ENCODE results near the gene LHX3. TPM values are rescaled to one million over a fixed set of nuclear protein-coding genes. Genes with fewer than 3 reads are reported as not detected.
"Not testable (repeated sequence)": the region's sequence is repeated elsewhere in the genome, so short reads cannot be mapped to it uniquely, and the experiment has no call there.

Gene LHX3
- total RNA-seq, 1 donor from 2014 or later, result not detected

DNA sequence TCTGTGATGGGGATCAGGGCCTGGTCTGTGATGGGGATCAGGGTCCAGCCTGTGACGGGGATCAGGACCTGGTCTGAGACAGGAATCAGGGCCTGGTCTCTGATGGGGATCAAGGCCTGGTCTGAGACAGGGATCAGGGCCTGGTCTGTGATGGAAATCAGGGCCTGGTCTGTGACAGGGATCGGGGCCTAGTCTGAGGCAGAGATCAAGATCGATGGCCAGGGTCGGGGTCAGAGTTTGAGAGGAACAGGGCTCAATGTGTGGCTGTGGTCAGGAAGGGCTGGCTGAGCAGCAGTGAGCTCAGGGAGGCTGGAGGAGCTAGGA lies 52.4 kb downstream of the LHX3 start:
- no peak overlapping the region for H3K27ac ChIP-seq (replicated peaks)
- no peak for DNase-seq
- intact Hi-C loops (cut with micrococcal nuclease), result no loop called here
- H3K4me3 ChIP-seq, result no peak overlapping the region
- TF ChIP-seq, protein P1, sequence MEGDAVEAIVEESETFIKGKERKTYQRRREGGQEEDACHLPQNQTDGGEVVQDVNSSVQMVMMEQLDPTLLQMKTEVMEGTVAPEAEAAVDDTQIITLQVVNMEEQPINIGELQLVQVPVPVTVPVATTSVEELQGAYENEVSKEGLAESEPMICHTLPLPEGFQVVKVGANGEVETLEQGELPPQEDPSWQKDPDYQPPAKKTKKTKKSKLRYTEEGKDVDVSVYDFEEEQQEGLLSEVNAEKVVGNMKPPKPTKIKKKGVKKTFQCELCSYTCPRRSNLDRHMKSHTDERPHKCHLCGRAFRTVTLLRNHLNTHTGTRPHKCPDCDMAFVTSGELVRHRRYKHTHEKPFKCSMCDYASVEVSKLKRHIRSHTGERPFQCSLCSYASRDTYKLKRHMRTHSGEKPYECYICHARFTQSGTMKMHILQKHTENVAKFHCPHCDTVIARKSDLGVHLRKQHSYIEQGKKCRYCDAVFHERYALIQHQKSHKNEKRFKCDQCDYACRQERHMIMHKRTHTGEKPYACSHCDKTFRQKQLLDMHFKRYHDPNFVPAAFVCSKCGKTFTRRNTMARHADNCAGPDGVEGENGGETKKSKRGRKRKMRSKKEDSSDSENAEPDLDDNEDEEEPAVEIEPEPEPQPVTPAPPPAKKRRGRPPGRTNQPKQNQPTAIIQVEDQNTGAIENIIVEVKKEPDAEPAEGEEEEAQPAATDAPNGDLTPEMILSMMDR (IDR thresholded peaks at IDR 0.05; ENCODE audit: borderline replicate concordance), result no peak
- H3K36me3 ChIP-seq, result no peaks in the 10 kb centered on the region
- no peaks in the 10 kb centered on the region for H3K9me3 ChIP-seq (replicated peaks)
- H3K4me1 ChIP-seq, result no peaks in the 10 kb centered on the region
- H3K27me3 ChIP-seq (ENCODE audit: low read depth), result peaks cover 56% of the 10 kb centered on the region

DNA sequence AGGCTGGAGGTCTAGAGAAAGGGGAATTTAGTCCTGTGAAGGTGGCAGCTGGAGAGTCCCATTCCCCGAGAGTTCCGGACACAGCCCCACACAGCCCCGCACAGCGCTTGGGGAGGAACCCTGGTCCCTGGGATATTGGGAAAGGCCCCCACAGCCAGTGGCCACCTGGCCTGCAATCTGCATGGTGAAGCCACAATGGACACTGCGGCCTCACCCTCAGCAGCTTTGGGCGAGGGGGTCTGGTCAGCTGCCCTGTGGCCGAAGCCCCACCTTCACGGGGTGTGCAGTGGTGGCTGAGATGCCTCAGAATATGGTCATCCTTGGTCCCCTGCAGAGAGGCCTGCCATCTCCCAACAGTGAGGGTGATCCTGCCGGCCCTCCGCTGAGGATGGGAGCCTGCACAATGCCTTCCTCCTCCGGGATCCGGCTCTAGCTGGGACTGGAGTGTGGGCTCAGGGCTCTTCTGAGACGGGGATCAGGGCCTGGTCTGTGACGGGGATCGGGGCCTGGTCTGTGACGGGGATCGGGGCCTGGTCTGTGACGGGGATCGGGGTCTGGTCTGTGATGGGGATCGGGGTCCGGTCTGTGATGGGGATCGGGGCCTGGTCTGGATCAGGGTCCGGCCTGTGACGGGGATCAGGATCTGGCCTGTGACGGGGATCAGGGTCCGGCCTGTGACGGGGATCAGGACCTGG lies 52.9 kb downstream of the LHX3 start:
- DNase-seq, result no peak
- Histone ChIP-seq H3K36me3 (no peaks in the 10 kb centered on the region), H3K27ac (replicated peaks) (no peak overlapping the region), H3K4me1 (no peaks in the 10 kb centered on the region), H3K27me3 (ENCODE audit: low read depth) (peaks cover 56% of the 10 kb centered on the region), H3K4me3 (no peak overlapping the region), H3K9me3 (replicated peaks) (no peaks in the 10 kb centered on the region)
- TF ChIP-seq, protein P1 (IDR thresholded peaks at IDR 0.05; ENCODE audit: borderline replicate concordance), result no peak
- intact Hi-C loops (cut with micrococcal nuclease), result no loop called here

DNA sequence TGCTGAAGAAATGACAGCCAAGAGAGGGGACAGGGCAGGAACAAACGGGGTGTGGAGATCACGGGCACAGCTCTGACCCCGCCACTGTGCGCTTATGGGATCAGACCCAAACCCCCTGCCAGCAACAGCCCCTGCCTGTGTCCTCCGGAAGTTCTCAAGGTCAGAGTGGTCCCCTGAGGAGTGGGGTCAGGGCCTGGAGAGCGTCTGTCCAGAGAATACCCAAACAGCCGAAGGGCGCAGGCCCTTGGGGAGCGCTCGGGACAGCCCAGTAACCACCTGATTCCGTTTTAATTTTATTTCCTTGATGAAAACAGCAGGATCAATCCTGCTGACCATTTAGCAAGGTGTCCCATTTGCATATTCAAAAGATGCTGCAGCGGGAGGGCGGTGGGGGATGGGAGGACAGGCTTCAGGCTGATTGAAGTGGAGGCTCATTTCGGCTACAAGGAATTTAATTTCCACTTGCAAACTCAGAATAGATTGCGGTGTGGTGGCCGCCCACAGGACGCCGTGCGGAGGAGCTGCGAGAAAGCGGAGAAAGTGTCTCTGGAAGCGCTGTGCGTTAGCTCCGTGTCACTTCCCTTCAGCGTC lies 53.6 kb downstream of the LHX3 start:
- no peak overlapping the region for H3K4me3 ChIP-seq
- H3K27ac ChIP-seq (replicated peaks), result no peak overlapping the region
- no peaks in the 10 kb centered on the region for H3K9me3 ChIP-seq (replicated peaks)
- intact Hi-C loops (cut with micrococcal nuclease), result no loop called here
- H3K4me1 ChIP-seq, result no peaks in the 10 kb centered on the region
- no peak for DNase-seq
- peaks cover 56% of the 10 kb centered on the region for H3K27me3 ChIP-seq (ENCODE audit: low read depth)
- TF ChIP-seq, protein P1 (IDR thresholded peaks at IDR 0.05; ENCODE audit: borderline replicate concordance), result no peak
- no peaks in the 10 kb centered on the region for H3K36me3 ChIP-seq

DNA sequence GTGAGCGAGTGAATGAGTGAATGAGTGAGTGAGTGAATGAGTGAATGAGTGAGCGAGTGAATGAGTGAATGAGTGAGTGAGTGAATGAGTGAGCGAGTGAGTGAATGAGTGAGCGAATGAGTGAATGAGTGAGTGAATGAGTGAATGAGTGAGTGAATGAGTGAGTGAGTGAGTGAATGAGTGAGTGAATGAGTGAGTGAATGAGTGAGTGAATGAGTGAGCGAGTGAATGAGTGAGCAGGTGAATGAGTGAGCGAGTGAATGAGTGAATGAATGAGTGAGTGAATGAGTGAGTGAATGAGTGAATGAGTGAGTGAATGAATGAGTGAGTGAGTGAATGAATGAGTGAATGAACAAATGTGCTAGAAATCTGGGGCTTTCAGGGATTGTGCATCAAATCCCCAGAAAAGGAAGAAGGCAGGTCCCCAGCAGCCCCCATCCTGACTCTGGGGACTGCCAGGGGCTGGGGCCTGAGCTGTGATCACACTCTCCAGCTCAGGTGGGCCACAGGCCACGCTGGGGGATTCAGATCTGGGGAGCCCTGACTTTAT lies 54.2 kb downstream of the LHX3 start:
- H3K36me3 ChIP-seq; DNase-seq; H3K9me3 ChIP-seq (replicated peaks); H3K27ac ChIP-seq (replicated peaks); H3K4me1 ChIP-seq; H3K4me3 ChIP-seq; intact Hi-C loops (cut with micrococcal nuclease): not testable (repeated sequence)
- peaks cover 56% of the 10 kb centered on the region for H3K27me3 ChIP-seq (ENCODE audit: low read depth)

DNA sequence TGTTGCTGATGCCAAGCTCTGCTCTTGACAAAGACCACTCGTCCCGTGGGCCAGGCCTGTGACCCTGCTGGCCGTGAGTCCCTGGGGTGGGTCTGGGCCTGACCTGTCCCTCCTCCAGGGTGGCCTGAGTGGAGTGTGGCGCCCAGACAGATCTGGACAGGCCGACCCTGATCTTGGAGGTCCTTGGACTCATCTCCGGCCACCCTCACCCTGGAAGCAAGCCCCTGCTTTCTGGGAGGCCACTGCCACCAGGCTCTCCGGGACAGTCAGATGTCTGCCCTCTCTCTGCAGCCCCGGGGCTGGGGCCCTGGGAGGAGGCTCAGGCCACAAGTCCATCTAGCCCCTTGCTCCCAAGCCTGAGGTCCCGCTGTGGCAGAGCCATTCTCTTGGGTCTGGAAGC lies 55.1 kb downstream of the LHX3 start:
- Histone ChIP-seq H3K4me3 (no peak overlapping the region), H3K27ac (replicated peaks) (no peak overlapping the region), H3K9me3 (replicated peaks) (no peaks in the 10 kb centered on the region), H3K36me3 (no peaks in the 10 kb centered on the region), H3K4me1 (no peaks in the 10 kb centered on the region), H3K27me3 (ENCODE audit: low read depth) (peaks cover 56% of the 10 kb centered on the region)
- DNase-seq, result no peak
- TF ChIP-seq, protein P1 (IDR thresholded peaks at IDR 0.05; ENCODE audit: borderline replicate concordance), result no peak
- intact Hi-C loops (cut with micrococcal nuclease), result no loop called here

DNA sequence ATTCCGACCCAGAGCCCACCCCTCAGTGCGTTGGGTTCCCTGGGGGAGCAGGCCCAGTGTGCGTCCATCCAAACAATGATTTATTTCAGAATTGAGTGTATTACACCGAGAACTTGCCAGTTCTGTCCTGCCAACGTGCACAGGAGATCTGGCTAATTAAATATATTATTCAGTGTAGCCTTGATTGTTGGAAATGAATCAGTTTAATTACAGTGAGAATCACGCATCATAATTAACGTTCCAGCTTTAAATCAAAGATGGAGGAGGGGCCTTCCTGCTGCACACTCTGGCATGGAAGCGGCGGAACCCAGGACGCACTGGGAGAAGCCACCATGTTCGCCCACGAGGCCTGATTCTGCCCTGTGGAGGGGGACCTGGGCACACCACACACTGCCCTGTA lies 55.6 kb downstream of the LHX3 start:
- intact Hi-C loops (cut with micrococcal nuclease), result no loop called here
- no peaks in the 10 kb centered on the region for H3K36me3 ChIP-seq
- H3K4me1 ChIP-seq, result no peaks in the 10 kb centered on the region
- TF ChIP-seq, protein P1 (IDR thresholded peaks at IDR 0.05; ENCODE audit: borderline replicate concordance), result no peak
- DNase-seq, result no peak
- no peak overlapping the region for H3K27ac ChIP-seq (replicated peaks)
- peaks cover 58% of the 10 kb centered on the region for H3K27me3 ChIP-seq (ENCODE audit: low read depth)
- no peak overlapping the region for H3K4me3 ChIP-seq
- H3K9me3 ChIP-seq (replicated peaks), result no peaks in the 10 kb centered on the region

Measured in left ventricle myocardium inferior (tissue), 1 donor.